Testis (tissue), 2 donors: Measurements from ENCODE around the gene BBS5.

ENCODE experiments used
- CTCF ChIP-seq, 3 experiments: fragments of 450-650 bp in 2 of 3; fragments of 200-600 bp in 1 of 3; sonication (generic) in 1 of 3; IDR thresholded peaks; one replicate each; pipeline ENCODE4 v1.5.1; 2016 to 2019; ENCODE audit warnings: antibody characterized with exemption in 3 of 3, mild to moderate bottlenecking in 2 of 3, moderate library complexity in 1 of 3
- POLR2A ChIP-seq: fragments of 450-650 bp; IDR thresholded peaks from one replicate; pipeline ENCODE4 v1.6.1; 2017; ENCODE audit warnings: antibody characterized with exemption, mild to moderate bottlenecking, moderate library complexity

- peak in 2 of 3 experiments; percentile 4 to 36 for TF ChIP-seq CTCF (IDR thresholded peaks at IDR 0.05)
- TF ChIP-seq POLR2A = no peak
Observed at GRCh38 chr2:169452080-169452479, 27.2 kb upstream of the BBS5 start.
